OCI-LY3 (cell line): ENCODE data around the gene FAM237A.

ENCODE experiments used
- EZH2phosphoT487 ChIP-seq: fragments of 200-600 bp; shearing (Covaris generic); IDR thresholded peaks from 2 replicates; pipeline ENCODE4 v1.6.1; 2018; ENCODE audit warnings: antibody characterized with exemption, mixed run types, low read depth
- TF ChIP-seq, protein P1 (sequence below): fragments of 200-600, 300-600 bp; sonication (generic); IDR thresholded peaks from 2 replicates; pipeline ENCODE4 v1.5.1; 2014; ENCODE audit warnings: antibody characterized with exemption, low read length, low read depth

DNA sequence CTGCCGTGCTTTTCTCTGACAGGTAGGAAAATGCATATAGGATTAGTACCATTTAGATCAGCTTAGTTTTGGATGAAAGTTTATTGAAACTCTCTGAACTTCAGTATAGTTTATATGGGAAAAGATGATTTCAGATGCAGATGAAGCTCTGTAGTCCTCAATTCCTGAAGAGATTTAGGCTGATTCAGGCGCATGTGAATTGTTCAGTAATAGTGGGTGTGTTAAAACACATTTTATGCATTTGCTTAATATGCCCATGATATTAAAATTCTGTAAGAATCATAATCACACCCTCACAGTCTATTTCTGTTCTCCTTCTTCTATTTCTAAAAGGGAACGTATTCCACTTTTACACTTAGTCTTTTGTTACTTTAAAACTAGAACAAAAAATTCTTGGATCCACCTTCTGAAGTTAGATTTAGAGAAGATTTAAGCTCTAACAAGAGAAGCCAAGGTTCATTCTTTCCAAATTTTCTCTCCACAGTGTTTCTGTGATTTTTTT lies 44.5 kb upstream of the FAM237A start:
- TF ChIP-seq, protein P1, sequence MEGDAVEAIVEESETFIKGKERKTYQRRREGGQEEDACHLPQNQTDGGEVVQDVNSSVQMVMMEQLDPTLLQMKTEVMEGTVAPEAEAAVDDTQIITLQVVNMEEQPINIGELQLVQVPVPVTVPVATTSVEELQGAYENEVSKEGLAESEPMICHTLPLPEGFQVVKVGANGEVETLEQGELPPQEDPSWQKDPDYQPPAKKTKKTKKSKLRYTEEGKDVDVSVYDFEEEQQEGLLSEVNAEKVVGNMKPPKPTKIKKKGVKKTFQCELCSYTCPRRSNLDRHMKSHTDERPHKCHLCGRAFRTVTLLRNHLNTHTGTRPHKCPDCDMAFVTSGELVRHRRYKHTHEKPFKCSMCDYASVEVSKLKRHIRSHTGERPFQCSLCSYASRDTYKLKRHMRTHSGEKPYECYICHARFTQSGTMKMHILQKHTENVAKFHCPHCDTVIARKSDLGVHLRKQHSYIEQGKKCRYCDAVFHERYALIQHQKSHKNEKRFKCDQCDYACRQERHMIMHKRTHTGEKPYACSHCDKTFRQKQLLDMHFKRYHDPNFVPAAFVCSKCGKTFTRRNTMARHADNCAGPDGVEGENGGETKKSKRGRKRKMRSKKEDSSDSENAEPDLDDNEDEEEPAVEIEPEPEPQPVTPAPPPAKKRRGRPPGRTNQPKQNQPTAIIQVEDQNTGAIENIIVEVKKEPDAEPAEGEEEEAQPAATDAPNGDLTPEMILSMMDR = no peak
- TF ChIP-seq EZH2phosphoT487 = no peak
